Measurements from ENCODE around the gene SMAD2.
"Not testable (repeated sequence)": the region's sequence is repeated elsewhere in the genome, so short reads cannot be mapped to it uniquely, and the experiment has no call there.

SMAD2 gene

DNA sequence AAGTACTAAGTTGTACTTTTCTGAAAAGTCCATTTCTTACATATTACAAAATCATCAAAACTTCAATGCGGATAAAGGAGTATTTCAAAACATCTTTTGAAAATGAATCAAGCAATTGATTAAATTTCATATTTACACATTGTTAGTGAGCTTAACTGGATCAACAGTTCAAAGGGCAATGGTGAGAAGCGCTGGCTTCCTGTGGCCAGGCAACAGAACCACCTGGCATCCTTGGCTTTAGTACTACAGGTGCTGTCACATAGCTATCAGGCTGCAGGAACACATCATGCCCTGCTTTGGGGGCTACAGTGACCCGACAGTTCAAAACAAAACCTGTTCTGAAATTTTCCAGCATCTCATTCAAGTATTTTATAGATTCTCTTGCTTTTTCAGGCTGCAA, 59.2 kb downstream of the SMAD2 start:
- no peak for DNase-seq
- in situ Hi-C loops (cut with HindIII; ENCODE audit: low pct_ligation_motif_present, low pct_unique_long_range_greater_than_20kb, low sequenced_read_pairs) = no loop called here

DNA sequence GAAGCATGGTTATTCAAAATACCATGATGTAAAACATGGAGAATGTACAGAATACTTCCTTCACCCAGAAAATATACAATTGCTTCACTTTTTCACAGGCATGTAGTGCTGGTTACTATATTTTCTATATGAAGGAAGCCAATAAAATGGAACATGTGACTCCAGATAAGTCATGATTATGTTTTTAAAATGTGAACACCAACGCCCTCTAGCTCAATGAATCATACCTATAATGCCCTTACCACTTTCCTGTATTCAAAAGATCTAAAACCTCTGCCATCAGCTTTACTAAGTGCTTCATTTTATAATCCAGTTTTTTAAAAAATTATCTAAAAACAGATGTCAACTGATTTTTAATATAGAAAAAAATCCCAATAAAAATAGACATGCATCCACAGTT, 59.9 kb downstream of the SMAD2 start:
- in situ Hi-C loops (cut with HindIII; ENCODE audit: low pct_ligation_motif_present, low pct_unique_long_range_greater_than_20kb, low sequenced_read_pairs) = no loop called here
- no peak for DNase-seq

DNA sequence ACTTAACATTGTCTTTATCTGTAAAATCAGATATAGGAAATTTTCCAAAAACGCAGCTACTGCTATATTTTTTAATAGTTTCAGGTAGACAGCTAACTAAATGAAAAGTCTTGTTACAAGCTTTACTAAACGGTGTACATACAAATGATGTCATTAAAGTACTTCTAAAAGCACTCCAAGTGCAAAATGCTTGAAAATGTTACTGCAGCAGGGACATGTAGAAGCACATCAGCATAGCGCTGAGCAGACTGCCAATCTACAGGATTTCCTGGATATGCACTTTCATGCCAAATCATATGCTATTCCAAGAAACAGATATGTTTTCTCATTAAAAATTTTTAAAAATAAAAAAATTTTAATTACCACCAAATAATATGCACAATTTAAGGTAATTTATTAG, 61.7 kb downstream of the SMAD2 start:
- in situ Hi-C loops (cut with HindIII; ENCODE audit: low pct_ligation_motif_present, low pct_unique_long_range_greater_than_20kb, low sequenced_read_pairs) = no loop called here
- no peak for DNase-seq

DNA sequence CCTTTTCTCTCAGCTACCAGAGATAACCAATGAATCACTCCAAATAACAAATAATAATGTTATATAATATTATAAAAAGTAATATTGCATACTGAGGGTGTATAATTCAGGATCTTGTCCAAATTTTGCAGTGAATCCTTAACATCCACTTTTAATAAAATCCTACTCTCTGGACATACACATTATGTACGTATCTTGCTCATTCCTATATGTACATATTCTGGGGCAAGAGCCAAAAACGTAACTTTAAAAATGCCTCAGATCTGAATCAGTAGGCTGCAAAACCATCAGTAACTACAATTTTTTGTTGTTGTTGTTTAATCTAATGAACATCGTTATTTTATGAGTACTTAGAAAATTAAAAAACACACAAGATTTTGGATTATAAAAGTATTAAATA, 65.3 kb downstream of the SMAD2 start:
- in situ Hi-C loops (cut with HindIII; ENCODE audit: low pct_ligation_motif_present, low pct_unique_long_range_greater_than_20kb, low sequenced_read_pairs) = no loop called here
- DNase-seq = no peak

DNA sequence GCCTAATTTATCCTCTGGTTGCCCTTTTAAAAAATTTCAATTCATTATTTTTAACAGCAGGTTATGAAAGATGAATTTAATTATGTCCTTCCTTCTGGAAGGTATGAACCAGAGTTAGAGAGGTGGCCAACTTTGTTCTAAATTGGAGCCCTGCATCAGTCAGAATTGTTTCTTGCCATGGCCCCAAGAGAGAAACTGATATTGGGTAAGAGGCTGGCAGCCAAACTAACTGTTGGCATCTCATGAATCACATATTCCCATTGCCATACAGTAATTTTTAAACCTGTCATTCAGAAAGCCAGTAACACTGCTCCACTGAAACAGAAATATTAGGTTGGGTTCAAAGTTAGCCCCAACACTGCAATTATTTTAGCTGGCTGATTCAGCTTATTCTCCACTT, 67.4 kb downstream of the SMAD2 start:
- no peak for DNase-seq
- in situ Hi-C loops (cut with HindIII; ENCODE audit: low pct_ligation_motif_present, low pct_unique_long_range_greater_than_20kb, low sequenced_read_pairs) = no loop called here

DNA sequence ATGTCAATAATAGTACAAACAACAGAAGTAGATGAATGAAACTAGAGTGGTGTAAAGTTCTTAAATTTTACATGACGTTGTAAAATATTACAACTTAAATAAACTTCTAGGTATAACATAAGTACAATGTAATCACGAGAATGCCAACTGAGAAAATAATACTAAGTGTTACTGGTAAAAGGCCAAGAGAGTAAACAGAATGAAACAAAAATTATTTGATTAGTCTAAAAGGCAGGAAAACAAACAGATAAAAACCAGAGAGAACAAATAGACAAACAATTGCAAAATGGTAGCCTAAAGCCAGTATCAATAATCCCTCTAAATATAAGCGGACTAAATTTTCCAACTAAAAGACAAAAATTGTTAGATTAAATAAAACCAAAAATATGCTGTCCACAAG, 71.9 kb downstream of the SMAD2 start:
- DNase-seq = no peak
- in situ Hi-C loops (cut with HindIII; ENCODE audit: low pct_ligation_motif_present, low pct_unique_long_range_greater_than_20kb, low sequenced_read_pairs) = no loop called here

DNA sequence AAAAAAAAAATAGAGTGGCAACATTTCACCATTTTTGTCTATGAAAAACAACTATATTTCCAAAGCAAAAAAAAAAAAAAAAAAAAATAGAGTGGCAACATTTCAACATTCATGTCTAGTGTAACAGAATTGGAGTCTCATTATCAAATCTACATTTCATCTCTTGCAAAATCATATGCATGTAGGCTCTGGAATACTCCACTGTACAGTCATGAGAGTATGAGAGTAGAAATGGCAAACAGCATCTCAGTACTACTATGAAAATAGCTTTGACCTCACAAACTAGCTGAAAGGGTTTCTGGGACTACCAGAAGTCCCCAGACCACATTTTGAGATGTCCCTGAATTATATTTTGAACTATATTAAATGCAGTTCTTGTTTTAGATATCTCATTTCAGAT, 82.8 kb downstream of the SMAD2 start:
- in situ Hi-C loops (cut with HindIII; ENCODE audit: low pct_ligation_motif_present, low pct_unique_long_range_greater_than_20kb, low sequenced_read_pairs) = no loop called here

DNA sequence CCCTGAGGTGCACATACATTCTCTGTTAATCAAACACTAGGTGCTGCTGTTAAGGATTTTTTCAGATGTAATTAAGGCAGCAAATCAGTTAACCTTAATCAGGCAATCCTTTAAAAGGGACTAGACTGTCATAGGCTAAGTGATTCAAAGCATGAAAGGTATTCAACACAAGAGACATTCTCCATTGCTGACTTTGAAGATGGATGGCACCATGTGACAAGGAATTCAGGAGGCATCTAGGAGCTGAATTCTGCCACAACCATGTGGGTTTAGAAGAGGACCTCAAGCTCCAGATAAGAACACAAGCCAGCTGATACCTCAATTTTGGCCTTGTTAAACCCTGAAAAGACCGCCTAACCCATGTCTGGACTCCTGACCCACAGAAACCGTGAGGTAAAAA, 84.0 kb downstream of the SMAD2 start:
- no peak for DNase-seq
- in situ Hi-C loops (cut with HindIII; ENCODE audit: low pct_ligation_motif_present, low pct_unique_long_range_greater_than_20kb, low sequenced_read_pairs) = no loop called here

More for the DNA sequence above, 82.8 kb downstream of the SMAD2 start:
- DNase-seq = no peak

DNA sequence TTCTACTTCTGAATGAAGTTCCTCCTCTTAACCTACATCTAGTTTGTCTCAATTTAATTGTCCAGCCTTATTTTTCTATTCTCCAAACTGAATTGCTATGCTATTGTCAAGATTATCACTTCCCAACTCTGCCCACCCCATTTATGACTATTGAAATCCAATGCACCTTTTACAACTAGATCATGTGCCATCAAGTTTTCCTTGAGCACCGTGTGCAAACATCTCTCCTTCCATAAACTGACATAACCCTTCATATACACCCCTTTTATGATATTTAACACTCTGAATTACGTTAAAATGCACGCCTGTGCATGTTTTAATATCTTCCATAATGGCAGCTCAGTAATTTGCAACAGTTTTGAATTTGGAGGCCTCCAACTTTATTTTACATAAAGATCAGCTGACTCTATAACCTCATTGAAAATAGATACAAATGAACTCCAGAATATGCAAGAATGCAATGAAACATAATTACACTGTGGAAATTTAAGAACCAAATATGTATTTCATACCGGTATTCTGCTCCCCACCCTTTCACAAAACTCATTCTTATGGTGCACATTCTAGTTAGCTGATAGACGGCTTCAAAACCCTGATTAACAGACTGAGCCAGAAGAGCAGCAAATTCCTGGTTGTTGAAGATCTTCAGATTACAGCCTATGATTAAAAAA, 85.5 kb downstream of the SMAD2 start:
- no peak for DNase-seq
- in situ Hi-C loops (cut with HindIII; ENCODE audit: low pct_ligation_motif_present, low pct_unique_long_range_greater_than_20kb, low sequenced_read_pairs) = no loop called here

DNA sequence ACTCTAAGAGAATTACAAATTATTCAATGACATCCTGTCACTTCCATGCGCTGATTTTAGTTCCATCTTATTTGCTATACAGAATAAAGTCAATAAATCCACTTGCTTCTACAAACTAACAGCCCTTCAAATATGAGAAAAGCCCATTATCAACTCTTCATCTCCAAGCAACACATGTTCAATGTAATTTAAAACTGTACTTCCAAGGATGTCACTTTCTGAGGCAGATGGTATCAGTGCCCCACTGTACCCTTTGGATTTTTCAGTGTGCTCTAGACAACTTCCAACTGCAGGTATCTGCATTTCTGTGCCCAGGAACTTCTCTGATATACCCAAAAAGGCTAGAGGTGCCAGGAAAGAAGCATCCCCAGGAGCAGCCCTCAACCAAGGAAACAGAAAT, 87.6 kb downstream of the SMAD2 start:
- no peak for DNase-seq
- in situ Hi-C loops (cut with HindIII; ENCODE audit: low pct_ligation_motif_present, low pct_unique_long_range_greater_than_20kb, low sequenced_read_pairs) = no loop called here

DNA sequence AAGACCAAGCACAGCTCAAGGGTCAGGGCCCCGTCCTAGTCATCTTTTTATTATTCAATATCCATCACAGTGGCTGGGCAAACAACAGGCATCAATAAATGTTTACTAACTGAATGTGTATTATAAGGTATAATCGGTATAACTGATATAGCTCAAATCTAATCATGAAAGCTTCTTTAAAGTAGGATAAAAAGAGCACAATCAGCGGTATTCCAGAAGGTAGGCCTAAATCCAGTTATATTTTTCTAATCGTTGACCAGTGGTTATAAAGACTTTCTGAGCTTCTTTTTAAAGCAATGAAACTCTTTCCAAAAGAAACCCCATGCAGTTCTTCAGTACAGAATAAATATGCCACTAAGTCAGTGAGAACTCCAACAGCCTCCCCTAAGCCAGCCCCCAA, 92.1 kb downstream of the SMAD2 start:
- in situ Hi-C loops (cut with HindIII; ENCODE audit: low pct_ligation_motif_present, low pct_unique_long_range_greater_than_20kb, low sequenced_read_pairs) = no loop called here
- DNase-seq = no peak

DNA sequence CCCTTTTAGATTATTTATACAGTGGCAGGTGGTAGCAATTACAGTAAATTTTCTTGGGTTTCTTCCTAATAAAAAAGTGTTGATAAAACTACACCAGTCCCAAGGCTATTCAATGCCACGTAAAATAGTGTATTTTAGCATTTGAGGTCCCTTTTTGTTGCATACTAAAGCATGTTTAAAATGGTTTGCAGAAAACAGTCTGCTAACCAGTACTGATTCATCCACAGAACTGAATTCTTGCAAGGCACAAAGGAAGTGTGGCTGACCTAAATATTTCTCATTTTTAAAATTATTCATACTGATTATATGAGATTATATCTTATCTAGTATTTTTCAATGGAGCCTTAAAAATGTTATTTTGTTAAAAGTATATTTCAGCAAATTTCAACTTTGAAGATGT, 98.1 kb downstream of the SMAD2 start:
- DNase-seq = no peak
- in situ Hi-C loops (cut with HindIII; ENCODE audit: low pct_ligation_motif_present, low pct_unique_long_range_greater_than_20kb, low sequenced_read_pairs) = no loop called here

DNA sequence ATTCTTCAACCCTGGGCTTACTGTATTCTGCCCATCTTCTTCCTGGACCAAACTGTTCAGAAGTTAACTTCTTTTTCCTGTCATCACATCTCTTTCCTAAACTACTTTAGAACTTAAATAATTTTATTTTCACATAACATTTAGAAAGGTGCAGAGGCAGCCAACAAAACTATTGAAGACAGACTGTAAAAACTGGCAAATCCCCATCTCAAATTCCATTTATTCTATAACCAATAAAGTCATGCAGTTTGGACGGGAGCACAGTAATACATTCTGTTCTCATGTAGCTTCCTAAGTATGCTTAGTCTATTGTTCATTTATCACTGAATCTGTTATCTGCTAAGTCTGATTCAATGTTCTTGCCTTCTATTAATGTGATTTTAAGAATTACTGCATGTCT, 99.1 kb downstream of the SMAD2 start:
- no peak for DNase-seq
- in situ Hi-C loops (cut with HindIII; ENCODE audit: low pct_ligation_motif_present, low pct_unique_long_range_greater_than_20kb, low sequenced_read_pairs) = no loop called here

DNA sequence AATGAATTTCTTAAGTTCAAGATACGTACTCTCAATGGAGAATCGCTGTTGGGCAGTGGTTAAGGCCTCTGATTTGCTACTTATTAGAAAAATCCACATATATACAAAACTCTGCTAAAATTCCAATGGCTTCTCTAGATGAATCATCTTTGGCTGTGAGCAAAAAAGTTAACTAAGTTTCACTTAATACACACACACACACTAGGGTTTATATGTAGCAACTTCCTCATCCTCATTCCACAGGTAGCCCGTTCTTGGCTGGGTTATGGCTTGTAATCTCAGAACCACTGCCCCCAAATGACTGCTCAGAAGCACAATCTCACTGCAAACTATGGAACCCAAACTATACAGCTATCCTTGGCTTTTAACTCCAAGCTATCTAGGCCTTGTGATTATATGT, 99.7 kb downstream of the SMAD2 start:
- in situ Hi-C loops (cut with HindIII; ENCODE audit: low pct_ligation_motif_present, low pct_unique_long_range_greater_than_20kb, low sequenced_read_pairs) = no loop called here
- no peak for DNase-seq

DNA sequence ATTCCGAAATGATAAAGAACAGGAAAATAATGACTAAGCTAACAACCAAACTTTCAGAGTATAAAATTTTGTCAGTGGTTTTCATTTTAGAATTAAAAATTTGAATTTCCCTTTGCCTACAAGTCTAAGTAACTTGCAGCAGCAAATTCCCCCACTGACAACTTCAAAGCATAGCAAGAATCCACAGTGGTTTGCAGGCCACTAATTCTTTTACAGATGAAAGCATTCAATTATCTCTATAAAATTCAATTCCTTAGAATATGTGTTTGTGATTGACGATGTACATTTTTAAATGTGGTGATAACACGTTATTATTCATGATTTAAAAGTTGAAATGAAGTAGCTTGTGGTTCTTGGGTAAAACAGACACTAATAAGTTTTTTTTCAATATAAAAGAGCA, 100.6 kb downstream of the SMAD2 start:
- in situ Hi-C loops (cut with HindIII; ENCODE audit: low pct_ligation_motif_present, low pct_unique_long_range_greater_than_20kb, low sequenced_read_pairs) = no loop called here
- DNase-seq = no peak

DNA sequence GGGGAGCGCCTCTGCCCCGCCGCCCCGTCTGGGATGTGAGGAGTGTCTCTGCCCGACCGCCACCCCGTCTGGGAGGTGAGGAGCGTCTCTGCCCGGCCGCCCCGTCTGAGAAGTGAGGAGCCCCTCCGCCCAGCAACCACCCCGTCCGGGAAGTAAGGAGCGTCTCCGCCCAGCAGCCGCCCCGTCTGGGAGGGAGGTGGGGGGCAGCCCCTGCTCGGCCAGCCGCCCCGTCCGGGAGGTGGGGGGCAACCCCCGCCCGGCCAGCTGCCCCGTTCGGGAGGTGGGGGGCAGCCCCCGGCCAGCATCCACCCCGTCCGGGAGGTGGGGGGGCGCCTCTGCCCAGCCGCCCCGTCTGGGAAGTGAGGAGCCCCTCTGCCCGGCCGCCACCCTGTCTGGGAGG, 102.4 kb downstream of the SMAD2 start:
- in situ Hi-C loops (cut with HindIII; ENCODE audit: low pct_ligation_motif_present, low pct_unique_long_range_greater_than_20kb, low sequenced_read_pairs); DNase-seq: not testable (repeated sequence)

DNA sequence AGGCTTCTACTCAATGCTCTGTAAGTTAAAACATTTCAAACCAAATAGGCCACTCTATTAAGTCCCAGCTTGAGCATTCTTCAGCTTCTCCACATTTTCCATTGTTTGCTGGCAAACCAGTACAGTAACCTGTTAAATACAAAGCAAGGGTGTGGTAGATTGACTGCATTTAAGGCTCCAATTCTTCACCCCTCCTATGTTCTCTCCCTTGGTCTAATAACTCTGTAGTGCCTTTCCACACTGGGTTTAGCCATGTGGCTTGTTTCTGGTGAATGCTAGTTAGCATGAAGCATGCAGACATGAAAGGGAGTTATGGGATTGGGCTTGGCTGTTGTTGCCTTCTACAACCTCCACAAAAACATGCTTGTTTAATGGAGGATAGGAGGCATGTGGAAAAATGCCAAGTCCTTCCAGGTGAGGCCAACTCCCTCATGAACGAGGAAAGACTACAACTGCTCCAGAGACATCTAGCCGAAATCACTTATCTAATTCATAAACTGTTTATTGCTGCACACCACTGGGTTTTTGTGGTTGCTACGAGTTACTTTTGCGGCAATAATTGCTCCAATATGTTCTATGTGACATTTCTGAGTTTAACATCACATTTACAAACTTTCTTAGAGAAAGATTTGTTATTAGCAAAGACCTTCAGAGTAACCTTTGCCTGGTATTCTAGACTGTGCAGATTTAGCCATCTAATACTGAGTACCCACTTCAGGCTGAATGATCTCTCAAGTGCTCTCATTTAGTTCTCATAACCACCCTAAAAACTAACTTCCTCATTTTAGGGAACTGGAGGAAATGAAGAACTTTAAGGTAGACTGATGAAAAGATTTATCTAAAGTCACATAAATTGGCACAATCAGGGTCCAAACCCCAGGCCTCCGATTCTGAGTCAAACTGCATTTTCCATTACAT, 104.0 kb downstream of the SMAD2 start:
- no peak for DNase-seq
- in situ Hi-C loops (cut with HindIII; ENCODE audit: low pct_ligation_motif_present, low pct_unique_long_range_greater_than_20kb, low sequenced_read_pairs) = no loop called here

DNA sequence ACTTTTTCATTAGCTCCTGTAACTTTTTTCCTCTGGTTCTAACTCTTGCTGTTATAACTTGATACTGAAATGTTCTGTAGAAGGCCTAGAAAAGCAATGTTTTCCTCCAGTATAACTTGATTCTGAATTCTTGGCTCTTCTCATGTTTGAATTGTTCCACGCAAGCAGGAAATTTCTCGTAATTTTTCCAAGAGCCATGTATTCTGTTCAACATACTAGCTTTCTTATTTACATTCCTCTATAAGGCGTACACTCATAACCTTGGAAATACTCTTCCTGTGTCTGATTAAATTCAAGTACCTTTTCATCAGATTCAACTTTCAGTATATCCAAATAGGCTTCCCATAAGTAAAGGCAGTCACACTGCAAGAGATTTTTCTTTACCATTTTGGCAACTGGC, 109.1 kb downstream of the SMAD2 start:
- in situ Hi-C loops (cut with HindIII; ENCODE audit: low pct_ligation_motif_present, low pct_unique_long_range_greater_than_20kb, low sequenced_read_pairs) = no loop called here
- no peak for DNase-seq

DNA sequence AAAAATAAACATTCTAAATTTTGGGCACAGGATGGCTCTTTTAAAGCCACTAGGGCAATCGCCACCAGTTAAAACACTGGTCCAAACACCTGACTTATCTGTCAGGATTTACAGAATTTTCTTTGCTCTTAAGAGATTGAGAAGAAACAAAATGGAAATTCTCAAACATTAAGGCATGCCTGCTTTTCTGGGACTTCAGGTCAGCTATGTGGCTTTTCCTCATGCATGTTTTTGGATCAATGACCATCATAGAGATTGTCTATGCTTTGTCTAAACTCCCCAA, 112.7 kb downstream of the SMAD2 start:
- in situ Hi-C loops (cut with HindIII; ENCODE audit: low pct_ligation_motif_present, low pct_unique_long_range_greater_than_20kb, low sequenced_read_pairs) = no loop called here
- DNase-seq = no peak

DNA sequence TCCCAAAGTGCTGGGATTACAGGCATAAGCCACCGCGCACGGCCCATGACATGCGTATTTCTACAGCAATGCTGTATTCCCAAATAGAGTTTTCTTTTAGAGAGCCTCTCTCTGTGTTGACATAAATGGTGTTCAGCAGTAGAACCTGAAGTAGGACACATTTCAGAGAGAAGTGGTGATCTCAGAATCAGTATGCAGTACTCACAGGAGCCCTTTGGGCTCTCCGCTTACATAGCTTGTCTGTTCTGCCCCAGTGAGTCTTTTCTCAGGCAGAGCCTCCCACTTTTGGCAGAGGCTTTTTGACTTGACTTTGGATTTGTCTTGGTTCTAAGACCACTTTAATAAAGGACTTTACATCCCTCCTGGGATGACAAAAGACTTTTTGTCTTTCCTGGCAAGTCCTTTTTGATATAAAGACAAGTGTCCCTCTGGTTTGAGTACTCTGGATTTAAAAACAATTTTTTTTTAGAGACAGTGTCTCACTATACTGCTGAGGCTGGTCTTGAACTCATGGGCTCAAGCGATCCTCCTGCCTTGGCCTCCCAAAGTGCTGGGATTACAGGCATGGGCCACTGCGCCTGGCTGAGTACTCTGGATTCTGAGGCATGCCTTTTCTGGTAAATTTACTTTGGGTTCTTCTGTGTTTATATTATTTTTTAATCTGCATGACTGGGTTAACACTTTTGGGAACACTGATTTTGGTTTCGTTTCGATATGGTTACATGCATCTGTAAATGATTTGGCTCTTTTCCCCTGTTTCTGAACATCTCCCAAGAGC, 113.3 kb downstream of the SMAD2 start:
- DNase-seq = no peak

More for the DNA sequence above, 113.3 kb downstream of the SMAD2 start:
- in situ Hi-C loops (cut with HindIII; ENCODE audit: low pct_ligation_motif_present, low pct_unique_long_range_greater_than_20kb, low sequenced_read_pairs) = no loop called here

Data from ACHN (cell line).